Measurements from ENCODE around the gene SMAD7. TPM values are rescaled to one million over a fixed set of nuclear protein-coding genes. Genes with fewer than 3 reads are reported as not detected.
A peak's percentile ranks its signal among the peaks of the same experiment; 100 is the strongest.

Gene SMAD7
- total RNA-seq, 1 experiment from 2014 or later, result 12.3 TPM

- H3K9me3 Mint-ChIP-seq (ENCODE audit: unreplicated experiment), result no peaks in the 10 kb centered on the region
- no TSS peak for BruUV-seq (replicated peaks)
- CTCF ChIA-PET, result interaction anchor here (0.7 to 1.1 kb wide), 3 partner anchors 10 to 268 kb away, joined by 3 read pairs; no protein-coding TSS in a partner anchor
- peak overlapping the region; percentile 43 for H3K27ac Mint-ChIP-seq (ENCODE audit: low read depth, unreplicated experiment)
- H3K36me3 Mint-ChIP-seq (ENCODE audit: insufficient read depth, unreplicated experiment), result peaks cover 22% of the 10 kb centered on the region
- intact Hi-C loops (cut with micrococcal nuclease), result no loop called here
- peaks cover 72% of the 10 kb centered on the region for H3K4me1 Mint-ChIP-seq (ENCODE audit: insufficient read depth, unreplicated experiment)
- DNase-seq (ENCODE audit: unreplicated experiment), result peak; percentile 81
- POLR2A ChIA-PET, result interaction anchor here (0.6 to 1.0 kb wide), 2 partner anchors 17 to 334 kb away, joined by 3 to 4 read pairs; no protein-coding TSS in a partner anchor
- H3K4me3 Mint-ChIP-seq (ENCODE audit: unreplicated experiment), result peak overlapping the region; percentile 29
- TF ChIP-seq CTCF (IDR thresholded peaks at IDR 0.05; ENCODE audit: unreplicated experiment), result no peak
- no peaks in the 10 kb centered on the region for H3K27me3 Mint-ChIP-seq (ENCODE audit: insufficient read depth, unreplicated experiment)
Measured at GRCh38 chr18:48942554-48943261, 8.1 kb downstream of the SMAD7 start.

GRCh38 chr18:48942086-48942485, 8.7 kb downstream of the SMAD7 start:
- intact Hi-C loops (cut with micrococcal nuclease), result no loop called here
- no peaks in the 10 kb centered on the region for H3K27me3 Mint-ChIP-seq (ENCODE audit: insufficient read depth, unreplicated experiment)
- ChIA-PET CTCF (interaction anchor here (0.8 to 1.1 kb wide), 3 partner anchors 10 to 268 kb away, joined by 3 read pairs; no protein-coding TSS in a partner anchor), POLR2A (interaction anchor here (0.8 to 1.0 kb wide), 2 partner anchors 9 to 16 kb away, joined by 4 to 7 read pairs; partner anchors contain the start of gene SMAD7)
- TF ChIP-seq CTCF (IDR thresholded peaks at IDR 0.05; ENCODE audit: unreplicated experiment), result no peak
- peak overlapping the region; percentile 43 for H3K27ac Mint-ChIP-seq (ENCODE audit: low read depth, unreplicated experiment)
- H3K4me1 Mint-ChIP-seq (ENCODE audit: insufficient read depth, unreplicated experiment), result peaks cover 71% of the 10 kb centered on the region
- no peaks in the 10 kb centered on the region for H3K9me3 Mint-ChIP-seq (ENCODE audit: unreplicated experiment)
- no TSS peak for BruUV-seq (replicated peaks)
- peaks cover 22% of the 10 kb centered on the region for H3K36me3 Mint-ChIP-seq (ENCODE audit: insufficient read depth, unreplicated experiment)
- H3K4me3 Mint-ChIP-seq (ENCODE audit: unreplicated experiment), result peak overlapping the region; percentile 29
- no peak for DNase-seq (ENCODE audit: unreplicated experiment)

GRCh38 chr18:48941672-48942071, 9.1 kb downstream of the SMAD7 start:
- intact Hi-C loops (cut with micrococcal nuclease), result no loop called here
- peak overlapping the region; percentile 43 for H3K27ac Mint-ChIP-seq (ENCODE audit: low read depth, unreplicated experiment)
- H3K4me3 Mint-ChIP-seq (ENCODE audit: unreplicated experiment), result no peak overlapping the region
- no TSS peak for BruUV-seq (replicated peaks)
- H3K4me1 Mint-ChIP-seq (ENCODE audit: insufficient read depth, unreplicated experiment), result peaks cover 69% of the 10 kb centered on the region
- POLR2A ChIA-PET, result interaction anchor here (0.8 to 1.0 kb wide), 2 partner anchors 10 to 15 kb away, joined by 4 to 7 read pairs; partner anchors contain the start of gene SMAD7
- no peak for DNase-seq (ENCODE audit: unreplicated experiment)
- CTCF ChIA-PET, result interaction anchor here (0.7 to 1.7 kb wide), 6 partner anchors 11 to 1267 kb away, joined by 3 to 4 read pairs (median 3); no protein-coding TSS in a partner anchor
- no peaks in the 10 kb centered on the region for H3K27me3 Mint-ChIP-seq (ENCODE audit: insufficient read depth, unreplicated experiment)
- no peaks in the 10 kb centered on the region for H3K9me3 Mint-ChIP-seq (ENCODE audit: unreplicated experiment)
- no peak for TF ChIP-seq CTCF (IDR thresholded peaks at IDR 0.05; ENCODE audit: unreplicated experiment)
- peaks cover 22% of the 10 kb centered on the region for H3K36me3 Mint-ChIP-seq (ENCODE audit: insufficient read depth, unreplicated experiment)

- no peaks in the 10 kb centered on the region for H3K9me3 Mint-ChIP-seq (ENCODE audit: unreplicated experiment)
- no peaks in the 10 kb centered on the region for H3K27me3 Mint-ChIP-seq (ENCODE audit: insufficient read depth, unreplicated experiment)
- H3K4me1 Mint-ChIP-seq (ENCODE audit: insufficient read depth, unreplicated experiment), result peaks cover 66% of the 10 kb centered on the region
- intact Hi-C loops (cut with micrococcal nuclease), result no loop called here
- DNase-seq (ENCODE audit: unreplicated experiment), result no peak
- H3K27ac Mint-ChIP-seq (ENCODE audit: low read depth, unreplicated experiment), result peak overlapping the region; percentile 63
- no TSS peak for BruUV-seq (replicated peaks)
- ChIA-PET POLR2A (interaction anchor here (1.0 kb wide), 1 partner anchor 11 kb away, joined by 3 read pairs; no protein-coding TSS in a partner anchor), CTCF (interaction anchor here (0.7 to 1.7 kb wide), 4 partner anchors 110 to 1268 kb away, joined by 3 to 4 read pairs (median 3); no protein-coding TSS in a partner anchor)
- H3K4me3 Mint-ChIP-seq (ENCODE audit: unreplicated experiment), result peak overlapping the region; percentile 10
- H3K36me3 Mint-ChIP-seq (ENCODE audit: insufficient read depth, unreplicated experiment), result peaks cover 22% of the 10 kb centered on the region
- TF ChIP-seq CTCF (IDR thresholded peaks at IDR 0.05; ENCODE audit: unreplicated experiment), result no peak
Measured at GRCh38 chr18:48940854-48941611, 9.7 kb downstream of the SMAD7 start.
